SU-DHL-6 (cell line): ENCODE measurements around the gene TMEM69.

ENCODE experiments used
- H2AFZ ChIP-seq: fragments of 200-600 bp; sonication (generic); 2 replicates; pipeline ENCODE4 v1.6.1; 2014; ENCODE audit warnings: low read depth, mild to moderate bottlenecking, moderate library complexity, mixed read lengths, antibody characterized with exemption, low read length; ENCODE audit not compliant: severe bottlenecking
- H3F3A ChIP-seq: fragments of 200-600 bp; shearing (Covaris generic); 2 replicates; pipeline ENCODE4 v1.6.0; 2016; ENCODE audit warnings: antibody characterized with exemption, mild to moderate bottlenecking; ENCODE audit not compliant: insufficient read depth
- H3K27ac ChIP-seq: fragments of 200-600 bp; sonication (generic); 2 replicates; pipeline ENCODE4 v1.5.1; 2016; ENCODE audit warnings: low read depth, mild to moderate bottlenecking, low read length, moderate library complexity, mixed read lengths
- H3K27me3 ChIP-seq: fragments of 200-600 bp; sonication (generic), shearing (Covaris generic); 2 replicates; pipeline ENCODE4 v1.6.0; 2014; ENCODE audit warnings: mild to moderate bottlenecking, low read length
- H3K36me3 ChIP-seq: fragments of 200-600 bp; sonication (generic); 2 replicates; pipeline ENCODE4 v1.6.1; 2014; ENCODE audit warnings: mild to moderate bottlenecking, low read length, mixed read lengths
- H3K4me2 ChIP-seq: fragments of 300-600, 200-600 bp; shearing (Covaris generic), sonication (generic); 2 replicates; pipeline ENCODE4 v1.6.0; 2014; ENCODE audit warnings: low read length, low read depth, mild to moderate bottlenecking; ENCODE audit not compliant: poor library complexity, severe bottlenecking
- H3K4me3 ChIP-seq: fragments of 200-600 bp; sonication (generic); 2 replicates; pipeline ENCODE4 v1.5.1; 2014; ENCODE audit warnings: antibody characterized with exemption, low read length, mild to moderate bottlenecking, mixed read lengths; ENCODE audit not compliant: insufficient read depth, poor library complexity, severe bottlenecking
- H3K79me2 ChIP-seq: fragments of 200-600 bp; sonication (generic); 2 replicates; pipeline ENCODE4 v1.6.1; 2014; ENCODE audit warnings: mild to moderate bottlenecking, low read length, moderate library complexity; ENCODE audit not compliant: insufficient read depth
- H3K9ac ChIP-seq: fragments of 200-600 bp; sonication (generic); 2 replicates; pipeline ENCODE4 v1.7.0; 2014; ENCODE audit warnings: mild to moderate bottlenecking, low read length
- H3K9me2 ChIP-seq: fragments of 200-600 bp; sonication (generic); replicated peaks from 2 replicates; pipeline ENCODE4 v1.6.1; 2014; ENCODE audit warnings: low read length; ENCODE audit not compliant: insufficient read depth
- H3K9me3 ChIP-seq: fragments of 200-600 bp; sonication (generic); 2 replicates; pipeline ENCODE4 v1.6.1; 2014; ENCODE audit warnings: low read length, mixed read lengths; ENCODE audit not compliant: insufficient read depth
- H4K20me1 ChIP-seq: fragments of 200-600 bp; sonication (generic); 2 replicates; pipeline ENCODE4 v1.6.1; 2014; ENCODE audit warnings: low read depth, mild to moderate bottlenecking, antibody characterized with exemption, low read length, moderate library complexity, mixed read lengths
- EZH2phosphoT487 ChIP-seq: fragments of 200-600 bp; sonication (generic), shearing (Covaris generic); conservative IDR thresholded peaks from 2 replicates; pipeline ENCODE4 v1.6.1; 2018; ENCODE audit warnings: mild to moderate bottlenecking, antibody characterized with exemption, low read length, moderate library complexity, mixed read lengths
- TF ChIP-seq, protein P1 (sequence below): fragments of 200-600 bp; sonication (generic); IDR thresholded peaks from one replicate; pipeline ENCODE4 v1.5.1; 2017; ENCODE audit warnings: antibody characterized with exemption, mild to moderate bottlenecking, low read length, moderate library complexity; ENCODE audit not compliant: insufficient read depth, poor library complexity, severe bottlenecking

TMEM69 gene

GRCh38 chr1:45682942-45683341, 5.0 kb upstream of the TMEM69 start:
- peaks cover 84% of the 10 kb centered on the region for H3K79me2 ChIP-seq
- H3K4me2 ChIP-seq, result peak overlapping the region; percentile 34
- peaks cover 34% of the 10 kb centered on the region for H3F3A ChIP-seq
- no peak overlapping the region for H2AFZ ChIP-seq
- H3K9ac ChIP-seq, result no peak overlapping the region
- H4K20me1 ChIP-seq, result peaks cover 38% of the 10 kb centered on the region
- H3K27ac ChIP-seq, result peak overlapping the region; percentile 14; the same call in 1 of the 2 replicates
- no peak overlapping the region for H3K4me3 ChIP-seq
- H3K9me3 ChIP-seq, result no peaks in the 10 kb centered on the region
- TF ChIP-seq, protein P1, sequence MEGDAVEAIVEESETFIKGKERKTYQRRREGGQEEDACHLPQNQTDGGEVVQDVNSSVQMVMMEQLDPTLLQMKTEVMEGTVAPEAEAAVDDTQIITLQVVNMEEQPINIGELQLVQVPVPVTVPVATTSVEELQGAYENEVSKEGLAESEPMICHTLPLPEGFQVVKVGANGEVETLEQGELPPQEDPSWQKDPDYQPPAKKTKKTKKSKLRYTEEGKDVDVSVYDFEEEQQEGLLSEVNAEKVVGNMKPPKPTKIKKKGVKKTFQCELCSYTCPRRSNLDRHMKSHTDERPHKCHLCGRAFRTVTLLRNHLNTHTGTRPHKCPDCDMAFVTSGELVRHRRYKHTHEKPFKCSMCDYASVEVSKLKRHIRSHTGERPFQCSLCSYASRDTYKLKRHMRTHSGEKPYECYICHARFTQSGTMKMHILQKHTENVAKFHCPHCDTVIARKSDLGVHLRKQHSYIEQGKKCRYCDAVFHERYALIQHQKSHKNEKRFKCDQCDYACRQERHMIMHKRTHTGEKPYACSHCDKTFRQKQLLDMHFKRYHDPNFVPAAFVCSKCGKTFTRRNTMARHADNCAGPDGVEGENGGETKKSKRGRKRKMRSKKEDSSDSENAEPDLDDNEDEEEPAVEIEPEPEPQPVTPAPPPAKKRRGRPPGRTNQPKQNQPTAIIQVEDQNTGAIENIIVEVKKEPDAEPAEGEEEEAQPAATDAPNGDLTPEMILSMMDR, result no peak
- TF ChIP-seq EZH2phosphoT487, result no peak
- no peaks in the 10 kb centered on the region for H3K27me3 ChIP-seq
- H3K9me2 ChIP-seq, result no peaks in the 10 kb centered on the region
- H3K36me3 ChIP-seq, result no peaks in the 10 kb centered on the region; the same call in 1 of the 2 replicates

DNA sequence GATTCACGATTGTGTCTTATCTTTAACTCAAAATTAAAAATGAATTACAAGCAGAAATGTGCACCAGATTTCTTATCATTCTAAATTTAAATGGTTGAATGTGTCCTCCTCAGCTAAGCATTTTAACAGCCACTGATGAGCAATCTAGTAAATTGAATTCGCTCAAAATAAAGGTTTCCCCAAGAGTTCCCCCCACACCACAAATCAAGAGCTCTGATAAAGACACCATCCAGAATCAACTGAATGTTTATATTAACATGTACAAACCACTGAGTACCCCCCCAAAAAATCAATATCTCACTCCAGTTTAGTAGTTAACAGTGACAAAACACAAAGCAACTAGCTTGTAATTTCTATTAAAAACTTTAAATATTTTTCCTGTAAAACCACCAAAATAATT, 3.6 kb upstream of the TMEM69 start:
- Histone ChIP-seq H4K20me1 (peaks cover 26% of the 10 kb centered on the region), H3K79me2 (peaks cover 83% of the 10 kb centered on the region), H3K27me3 (no peaks in the 10 kb centered on the region), H3K4me2 (peak overlapping the region; percentile 97), H3K4me3 (peak overlapping the region; percentile 92), H3K9me2 (no peaks in the 10 kb centered on the region), H3K9ac (peak overlapping the region; percentile 82), H3K27ac (no peak overlapping the region), H3K9me3 (no peaks in the 10 kb centered on the region), H2AFZ (no peak overlapping the region), H3K36me3 (no peaks in the 10 kb centered on the region; the same call in 1 of the 2 replicates), H3F3A (peaks cover 29% of the 10 kb centered on the region)
- TF ChIP-seq EZH2phosphoT487, result no peak
- TF ChIP-seq, protein P1, result no peak

GRCh38 chr1:45685308-45686014, 2.5 kb upstream of the TMEM69 start:
- Histone ChIP-seq H3K4me2 (peak overlapping the region; percentile 97), H2AFZ (no peak overlapping the region), H3K4me3 (peak overlapping the region; percentile 92), H3K9me2 (no peaks in the 10 kb centered on the region), H3K27me3 (no peaks in the 10 kb centered on the region), H3F3A (peaks cover 29% of the 10 kb centered on the region), H4K20me1 (peaks cover 24% of the 10 kb centered on the region), H3K27ac (peak overlapping the region; percentile 94), H3K9ac (peak overlapping the region; percentile 82), H3K79me2 (peaks cover 83% of the 10 kb centered on the region), H3K36me3 (no peaks in the 10 kb centered on the region; the same call in 1 of the 2 replicates), H3K9me3 (no peaks in the 10 kb centered on the region)
- TF ChIP-seq EZH2phosphoT487, result no peak
- TF ChIP-seq, protein P1, result peak; percentile 10
